GM13976 (cell line): ENCODE results near the gene MST1.
A peak's percentile ranks its signal among the peaks of the same experiment; 100 is the strongest.

Source experiments
- DNase-seq: peaks from one replicate; pipeline ENCODE4 v3.0.0; 2012; ENCODE audit warnings: low spot score
- in situ Hi-C: fragments of 300-500 bp; cut with MboI; formaldehyde crosslinking; loops from one replicate; pipeline ENCODE4 v1.12.0; 2022; ENCODE audit warnings: low sequenced_read_pairs, mixed read lengths, inconsistent platforms; ENCODE audit not compliant: unreplicated experiment
- TF ChIP-seq, protein P1 (sequence below): IDR thresholded peaks from 2 replicates; pipeline ENCODE4 v1.5.1; 2012; ENCODE audit warnings: borderline replicate concordance, mild to moderate bottlenecking; ENCODE audit not compliant: insufficient read depth; ENCODE audit errors: extremely low read depth, missing control alignments, control extremely low read depth

The MST1 gene

DNA sequence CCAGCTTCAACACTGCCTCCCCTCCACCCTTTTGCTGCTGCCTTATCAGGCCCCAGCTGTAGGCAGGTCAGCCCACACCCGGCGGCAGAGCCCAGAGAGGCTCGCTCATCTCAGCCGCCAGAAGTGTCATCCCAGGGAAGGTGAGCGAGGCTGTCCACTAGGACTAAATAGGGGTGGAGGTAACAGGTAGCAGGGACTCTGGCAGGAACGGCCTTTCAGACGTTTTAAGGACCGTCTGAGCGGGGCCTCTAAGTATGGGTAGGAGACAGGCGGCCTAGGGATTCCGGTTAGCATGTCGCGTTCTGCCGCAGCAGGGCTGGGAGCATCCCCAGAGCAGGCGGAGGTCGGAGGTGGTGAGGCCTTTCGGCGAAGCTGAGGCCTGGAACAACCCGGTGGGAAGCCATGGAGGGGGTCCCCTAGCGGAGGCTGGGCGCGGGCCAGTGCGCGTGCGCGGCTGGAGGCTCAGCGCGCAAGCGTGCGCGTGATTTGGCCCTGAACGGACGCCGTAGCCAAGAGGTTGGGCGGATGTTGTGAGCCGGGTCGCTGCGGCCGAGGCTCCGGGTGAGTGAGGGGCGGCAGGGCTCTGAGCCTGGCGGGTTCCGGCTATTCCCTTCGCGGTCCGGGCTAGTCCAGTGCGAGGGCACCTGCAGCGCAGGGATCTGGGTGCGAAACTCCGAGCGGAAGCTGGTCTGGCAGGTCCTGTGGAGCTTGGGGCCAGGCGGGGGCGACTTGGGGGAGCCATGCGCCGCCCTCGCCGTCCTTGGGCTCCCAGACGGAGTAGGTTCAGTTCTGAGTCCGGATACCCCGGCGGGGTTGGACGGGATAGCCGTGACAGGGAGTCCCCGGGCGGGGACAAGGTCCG is at the start of gene MST1, which contains the start of gene RNF123:
Gene MST1, minus strand, starts transcription at position 429 of the 862 bp plus-strand sequence. CDS start 783 bp downstream, outside the sequence.
Gene RNF123, plus strand, starts transcription at position 512 of the 862 bp plus-strand sequence. CDS start 1,609 bp downstream, outside the sequence.
- TF ChIP-seq, protein P1, sequence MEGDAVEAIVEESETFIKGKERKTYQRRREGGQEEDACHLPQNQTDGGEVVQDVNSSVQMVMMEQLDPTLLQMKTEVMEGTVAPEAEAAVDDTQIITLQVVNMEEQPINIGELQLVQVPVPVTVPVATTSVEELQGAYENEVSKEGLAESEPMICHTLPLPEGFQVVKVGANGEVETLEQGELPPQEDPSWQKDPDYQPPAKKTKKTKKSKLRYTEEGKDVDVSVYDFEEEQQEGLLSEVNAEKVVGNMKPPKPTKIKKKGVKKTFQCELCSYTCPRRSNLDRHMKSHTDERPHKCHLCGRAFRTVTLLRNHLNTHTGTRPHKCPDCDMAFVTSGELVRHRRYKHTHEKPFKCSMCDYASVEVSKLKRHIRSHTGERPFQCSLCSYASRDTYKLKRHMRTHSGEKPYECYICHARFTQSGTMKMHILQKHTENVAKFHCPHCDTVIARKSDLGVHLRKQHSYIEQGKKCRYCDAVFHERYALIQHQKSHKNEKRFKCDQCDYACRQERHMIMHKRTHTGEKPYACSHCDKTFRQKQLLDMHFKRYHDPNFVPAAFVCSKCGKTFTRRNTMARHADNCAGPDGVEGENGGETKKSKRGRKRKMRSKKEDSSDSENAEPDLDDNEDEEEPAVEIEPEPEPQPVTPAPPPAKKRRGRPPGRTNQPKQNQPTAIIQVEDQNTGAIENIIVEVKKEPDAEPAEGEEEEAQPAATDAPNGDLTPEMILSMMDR = peak; percentile 48
- in situ Hi-C loops = no loop called here
- DNase-seq = peak; percentile 95

GRCh38 chr3:49738067-49738713 is 48.9 kb upstream of the MST1 start:
- DNase-seq = no peak
- TF ChIP-seq, protein P1 = no peak
- in situ Hi-C loops = no loop called here

GRCh38 chr3:49734752-49735151 is 45.5 kb upstream of the MST1 start:
- in situ Hi-C loops = no loop called here
- TF ChIP-seq, protein P1 = no peak

DNA sequence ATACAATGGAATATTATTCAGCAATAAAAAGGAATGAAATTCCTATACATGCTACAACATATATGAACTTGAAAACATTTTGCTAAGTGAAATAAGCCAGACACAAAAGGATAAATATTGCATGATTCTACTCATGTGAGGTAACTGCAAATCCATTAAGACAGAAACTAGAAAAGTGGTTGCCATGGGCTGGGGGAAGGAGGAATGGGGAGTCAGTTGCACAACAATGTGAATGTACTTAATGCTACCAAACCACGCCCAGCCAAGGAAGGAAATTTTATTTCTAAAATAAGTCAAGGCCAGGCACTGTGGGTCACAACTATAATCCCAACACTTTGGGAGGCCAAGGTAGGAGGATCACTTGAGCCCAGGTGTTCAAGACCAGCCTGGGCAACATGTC is 44.3 kb upstream of the MST1 start:
- in situ Hi-C loops = no loop called here

More at GRCh38 chr3:49734752-49735151, 45.5 kb upstream of the MST1 start:
- DNase-seq = no peak

GRCh38 chr3:49732597-49732996 is 43.3 kb upstream of the MST1 start:
- TF ChIP-seq, protein P1 = no peak
- in situ Hi-C loops = no loop called here
- DNase-seq = no peak

More for the DNA sequence above, 44.3 kb upstream of the MST1 start:
- DNase-seq = no peak
- TF ChIP-seq, protein P1 = no peak

DNA sequence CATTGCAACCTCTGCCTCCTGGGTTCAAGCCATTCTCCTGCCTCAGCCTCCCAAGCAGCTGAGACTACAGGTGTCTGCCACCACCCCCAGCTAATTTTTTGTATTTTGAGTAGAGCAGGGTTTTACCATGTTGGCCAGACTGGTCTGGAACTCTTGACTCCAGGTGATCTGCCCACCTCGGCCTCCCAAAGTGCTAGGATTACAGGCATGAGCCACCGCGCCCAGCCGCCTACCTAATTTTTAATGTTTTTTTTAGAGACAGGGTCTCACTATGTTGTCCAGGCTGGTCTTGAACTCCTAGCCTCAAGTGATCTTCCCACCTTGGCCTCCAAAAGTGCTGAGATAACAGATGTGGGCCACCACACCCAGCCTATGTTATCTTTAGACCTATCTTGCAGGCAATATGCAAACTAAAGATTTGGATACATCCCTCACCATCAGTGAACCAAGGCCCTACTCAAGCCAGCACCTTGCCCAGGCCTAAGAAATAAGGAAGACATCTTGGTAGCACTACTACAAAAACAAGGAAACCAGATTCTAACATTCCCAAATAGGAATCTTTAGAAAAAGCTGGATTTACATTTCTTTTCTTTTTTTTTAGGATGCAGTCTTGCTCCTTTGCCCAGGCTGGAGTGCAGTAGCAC is 40.8 kb upstream of the MST1 start:
- in situ Hi-C loops = no loop called here
- DNase-seq = no peak
- TF ChIP-seq, protein P1 = no peak
